GM18502 (cell line): ENCODE results near the gene ELMO1.
A peak's percentile ranks its signal among the peaks of the same experiment; 100 is the strongest.

Experiments used
- ATAC-seq: cut with Tn5 transposase; IDR thresholded peaks from one replicate; pipeline ENCODE4 v1.9.1; 2021; ENCODE audit warnings: mild to moderate bottlenecking; ENCODE audit not compliant: unreplicated experiment, poor library complexity

ELMO1 gene

GRCh38 chr7:37205451-37205850 lies 243.2 kb downstream of the ELMO1 start:
- ATAC-seq: no peak

GRCh38 chr7:37201876-37202198 lies 246.8 kb downstream of the ELMO1 start:
- no peak for ATAC-seq

GRCh38 chr7:37201003-37201875 lies 247.4 kb downstream of the ELMO1 start:
- no peak for ATAC-seq

GRCh38 chr7:37198906-37199485 lies 249.7 kb downstream of the ELMO1 start:
- ATAC-seq: peak; percentile 56

- no peak for ATAC-seq
These were observed 250.4 kb downstream of the ELMO1 start for GRCh38 chr7:37198041-37198905.

GRCh38 chr7:37197108-37197507 lies 251.6 kb downstream of the ELMO1 start:
- ATAC-seq: no peak

- no peak for ATAC-seq
These were observed 252.0 kb downstream of the ELMO1 start for GRCh38 chr7:37196676-37197075.

- ATAC-seq: no peak
These were observed 253.3 kb downstream of the ELMO1 start for GRCh38 chr7:37195388-37195787.

GRCh38 chr7:37194943-37195342 lies 253.7 kb downstream of the ELMO1 start:
- no peak for ATAC-seq

GRCh38 chr7:37193775-37194135 lies 254.9 kb downstream of the ELMO1 start:
- no peak for ATAC-seq

GRCh38 chr7:37193087-37193774 lies 255.4 kb downstream of the ELMO1 start:
- no peak for ATAC-seq

- no peak for ATAC-seq
These were observed 256.9 kb downstream of the ELMO1 start for GRCh38 chr7:37191797-37192196.

GRCh38 chr7:37187179-37187578 lies 261.5 kb downstream of the ELMO1 start:
- no peak for ATAC-seq

GRCh38 chr7:37186753-37187152 lies 261.9 kb downstream of the ELMO1 start:
- ATAC-seq: no peak

- no peak for ATAC-seq
These were observed 267.1 kb downstream of the ELMO1 start for GRCh38 chr7:37181550-37181932.

- ATAC-seq: no peak
These were observed 267.7 kb downstream of the ELMO1 start for GRCh38 chr7:37180828-37181549.

- ATAC-seq: no peak
These were observed 272.6 kb downstream of the ELMO1 start for GRCh38 chr7:37176079-37176478.

- no peak for ATAC-seq
These were observed 274.2 kb downstream of the ELMO1 start for GRCh38 chr7:37174460-37174859.

- ATAC-seq: no peak
These were observed 275.0 kb downstream of the ELMO1 start for GRCh38 chr7:37173670-37174069.

- ATAC-seq: no peak
These were observed 286.6 kb downstream of the ELMO1 start for GRCh38 chr7:37162106-37162505.
